Spleen (tissue), 7 donors: ENCODE results near the gene MARCHF10.

Experiments used
- POLR2AphosphoS5 ChIP-seq, 3 donors: sonication (generic); formaldehyde crosslinking; IDR thresholded peaks; one replicate each; pipeline ENCODE4 v1.5.1; 2017; ENCODE audit warnings: antibody characterized with exemption in 3 of 3
- TF ChIP-seq, protein P1 (sequence below), 11 experiments: fragments of 200-600 bp in 7 of 11; fragments of 450-650 bp in 4 of 11; sonication (generic) in 4 of 11; IDR thresholded peaks in 8 of 11; conservative IDR thresholded peaks in 3 of 11; 1 replicate in 7 of 11; 2 replicates in 4 of 11; pipeline versions ENCODE4 v1.4.0 to v1.8.0; 2016 to 2021; ENCODE audit warnings: antibody characterized with exemption in 11 of 11, inconsistent platforms in 4 of 11, mild to moderate bottlenecking in 1 of 11
- donor health status: DM: no; HTN: no; CAD: no; lungs with moderate emphysema.
- donor health status: DM: no; HTN: no; CAD: no.
- donor health status: DM: no; HTN: no; CAD: no.

DNA sequence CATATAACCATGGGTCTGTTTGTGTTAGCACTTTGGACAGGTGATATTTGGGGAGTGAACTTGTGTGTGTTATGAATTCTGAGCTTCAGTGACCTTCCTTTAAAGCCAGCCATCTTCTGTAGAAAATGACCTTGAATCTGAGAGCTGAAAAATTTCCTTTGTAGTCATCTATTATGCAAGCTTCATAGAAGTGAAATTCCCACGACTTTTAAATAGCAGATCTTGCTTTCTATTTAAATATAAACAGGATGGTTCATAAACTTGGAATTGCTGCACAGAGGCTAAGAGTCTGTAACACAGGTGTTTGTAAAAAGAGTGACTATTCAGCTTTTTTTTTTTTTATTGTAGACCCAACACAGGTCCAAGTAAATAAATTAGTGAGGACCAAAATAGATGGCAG lies 85.5 kb downstream of the MARCHF10 start:
- TF ChIP-seq, protein P1, sequence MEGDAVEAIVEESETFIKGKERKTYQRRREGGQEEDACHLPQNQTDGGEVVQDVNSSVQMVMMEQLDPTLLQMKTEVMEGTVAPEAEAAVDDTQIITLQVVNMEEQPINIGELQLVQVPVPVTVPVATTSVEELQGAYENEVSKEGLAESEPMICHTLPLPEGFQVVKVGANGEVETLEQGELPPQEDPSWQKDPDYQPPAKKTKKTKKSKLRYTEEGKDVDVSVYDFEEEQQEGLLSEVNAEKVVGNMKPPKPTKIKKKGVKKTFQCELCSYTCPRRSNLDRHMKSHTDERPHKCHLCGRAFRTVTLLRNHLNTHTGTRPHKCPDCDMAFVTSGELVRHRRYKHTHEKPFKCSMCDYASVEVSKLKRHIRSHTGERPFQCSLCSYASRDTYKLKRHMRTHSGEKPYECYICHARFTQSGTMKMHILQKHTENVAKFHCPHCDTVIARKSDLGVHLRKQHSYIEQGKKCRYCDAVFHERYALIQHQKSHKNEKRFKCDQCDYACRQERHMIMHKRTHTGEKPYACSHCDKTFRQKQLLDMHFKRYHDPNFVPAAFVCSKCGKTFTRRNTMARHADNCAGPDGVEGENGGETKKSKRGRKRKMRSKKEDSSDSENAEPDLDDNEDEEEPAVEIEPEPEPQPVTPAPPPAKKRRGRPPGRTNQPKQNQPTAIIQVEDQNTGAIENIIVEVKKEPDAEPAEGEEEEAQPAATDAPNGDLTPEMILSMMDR (IDR thresholded peaks at IDR 0.05 in 8 of 11, conservative IDR thresholded peaks at IDR 0.05 in 3 of 11) = no peak
- TF ChIP-seq POLR2AphosphoS5 (IDR thresholded peaks at IDR 0.05) = no peak
